IPS-NIHi7 (cell line): ENCODE measurements around the gene ARNT2.

Experiments used
- DNase-seq: peaks from one replicate; pipeline ENCODE4 v3.0.0; 2012; ENCODE audit warnings: mixed read lengths; ENCODE audit errors: extremely low spot score

Gene ARNT2

GRCh38 chr15:80466543-80466942 is 62.4 kb downstream of the ARNT2 start:
- DNase-seq, result no peak

DNA sequence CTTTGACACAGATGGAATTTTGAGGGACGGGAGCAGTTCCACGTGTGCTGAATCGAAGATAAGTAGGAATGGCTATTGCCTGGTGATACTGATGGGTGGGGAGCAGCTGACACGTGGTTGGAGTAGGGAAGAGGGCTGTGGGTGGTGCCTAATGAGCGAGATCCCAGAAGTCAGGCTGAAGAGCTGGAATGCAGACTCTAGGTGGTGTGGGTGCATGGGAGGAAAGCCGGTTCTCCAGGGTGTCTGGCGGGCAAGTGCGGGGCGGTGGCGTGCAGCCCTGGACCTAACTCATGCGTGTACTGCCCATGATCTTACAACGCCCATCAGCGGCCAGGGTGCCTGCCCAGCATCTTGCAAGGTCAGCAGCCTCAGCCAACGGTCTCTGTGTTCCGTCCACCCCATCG is 63.1 kb downstream of the ARNT2 start:
- no peak for DNase-seq

DNA sequence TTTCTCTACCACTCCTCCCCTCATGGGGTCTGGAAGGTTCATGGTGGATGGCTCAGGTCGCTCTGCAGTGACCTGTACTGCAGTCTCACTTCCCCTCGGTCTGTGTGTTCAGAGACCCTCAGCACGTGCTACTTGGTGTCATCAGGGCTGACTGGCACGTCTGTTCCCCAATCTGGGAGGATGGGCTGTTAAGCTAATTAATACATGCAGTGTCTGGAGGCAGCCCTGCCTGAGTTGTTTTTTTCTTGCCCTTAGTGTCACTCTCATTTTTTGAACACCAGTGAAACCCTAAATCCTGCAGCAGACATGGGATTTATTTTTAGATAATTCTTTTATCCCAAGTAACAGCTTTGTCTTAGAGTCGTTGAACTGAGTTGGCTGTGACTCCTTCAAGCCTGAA is 64.6 kb downstream of the ARNT2 start:
- DNase-seq, result no peak

DNA sequence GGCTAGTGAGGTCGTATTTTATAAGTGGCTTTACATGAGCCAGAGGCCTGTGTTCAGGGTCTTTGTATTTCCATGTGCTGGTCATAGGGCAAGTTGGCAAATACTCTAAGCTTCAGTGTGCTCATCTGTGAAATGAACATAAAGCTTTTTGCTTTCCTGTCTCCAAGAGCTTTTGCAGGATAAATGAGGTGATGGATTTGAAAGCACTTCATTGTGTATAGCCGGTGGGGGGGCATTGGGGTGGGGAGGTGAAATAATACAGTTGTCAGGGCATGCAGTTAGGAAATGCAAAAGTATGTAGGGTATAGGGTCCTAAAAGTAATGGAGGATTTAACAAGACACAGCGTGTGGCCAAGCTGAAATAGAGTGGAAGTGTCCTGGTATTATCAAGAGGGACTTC is 67.7 kb downstream of the ARNT2 start:
- no peak for DNase-seq

GRCh38 chr15:80473286-80474223 is 69.4 kb downstream of the ARNT2 start:
- DNase-seq, result no peak

DNA sequence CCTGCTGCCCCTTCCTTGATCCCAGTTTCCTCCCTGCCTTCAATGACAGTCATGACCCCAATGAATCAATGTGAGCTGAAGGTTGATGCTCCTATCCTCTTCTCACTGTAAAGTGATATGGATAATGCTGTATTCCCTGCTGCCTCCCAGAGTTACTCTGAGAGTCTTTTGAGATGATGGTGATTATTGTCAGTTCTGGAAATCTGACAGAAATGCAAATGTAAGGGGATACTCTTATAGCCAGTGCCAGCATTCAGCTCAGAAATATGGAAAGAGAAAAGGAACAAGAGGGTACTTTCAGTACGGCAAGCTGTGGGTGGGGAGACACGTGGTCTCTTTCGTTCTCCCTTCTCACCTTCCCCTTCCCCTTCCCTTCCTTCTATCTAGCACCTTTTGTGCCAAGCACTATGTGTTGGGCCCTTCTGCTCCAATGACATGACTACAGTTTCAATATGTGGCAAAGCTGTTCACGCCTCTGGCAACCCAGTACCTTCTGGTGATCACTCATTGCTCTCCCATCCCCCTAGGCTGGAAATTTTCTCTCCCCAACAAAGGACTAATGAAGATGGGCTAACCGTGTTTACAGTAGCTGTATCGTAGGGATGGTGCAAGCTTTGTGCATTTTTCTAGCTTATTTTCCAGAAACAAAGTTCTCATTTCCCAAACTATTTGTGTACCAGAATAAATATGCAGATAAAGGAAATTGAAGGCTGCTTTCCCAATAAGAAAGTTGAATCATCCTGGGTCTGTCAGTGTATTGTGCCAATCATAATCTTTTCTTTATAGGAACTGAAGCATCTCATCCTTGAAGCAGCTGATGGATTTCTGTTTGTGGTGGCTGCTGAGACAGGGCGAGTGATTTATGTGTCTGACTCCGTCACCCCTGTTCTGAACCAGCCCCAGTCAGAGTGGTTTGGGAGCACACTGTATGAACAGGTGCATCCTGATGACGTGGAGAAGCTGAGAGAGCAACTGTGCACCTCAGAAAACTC is 70.3 kb downstream of the ARNT2 start:
- DNase-seq, result no peak

GRCh38 chr15:80475572-80475971 is 71.4 kb downstream of the ARNT2 start:
- DNase-seq, result no peak

GRCh38 chr15:80476036-80476435 is 71.9 kb downstream of the ARNT2 start:
- no peak for DNase-seq

- DNase-seq, result no peak
Observed at GRCh38 chr15:80478075-80478474, 73.9 kb downstream of the ARNT2 start.

DNA sequence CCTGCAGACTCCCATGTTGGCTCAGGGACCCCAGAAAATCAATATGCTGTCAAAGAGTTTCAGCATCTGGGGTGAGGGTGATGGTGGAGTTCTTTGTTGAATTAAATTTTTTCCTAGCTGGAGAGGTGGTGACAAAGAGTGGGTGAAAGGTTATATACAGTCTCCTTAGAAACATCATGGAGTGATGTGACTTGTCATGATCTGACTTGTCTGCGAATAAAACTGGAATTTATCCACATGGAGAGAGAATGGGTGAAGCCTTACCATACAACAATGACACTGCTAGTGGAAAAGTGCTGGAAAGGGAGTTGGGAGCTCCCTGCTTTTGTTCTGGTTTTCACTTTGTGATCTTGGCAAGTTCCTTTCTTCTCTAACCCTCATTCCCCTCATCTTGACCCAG is 75.0 kb downstream of the ARNT2 start:
- no peak for DNase-seq

- no peak for DNase-seq
Observed at GRCh38 chr15:80480171-80480811, 76.1 kb downstream of the ARNT2 start.

GRCh38 chr15:80480909-80481308 is 76.7 kb downstream of the ARNT2 start:
- DNase-seq, result no peak

DNA sequence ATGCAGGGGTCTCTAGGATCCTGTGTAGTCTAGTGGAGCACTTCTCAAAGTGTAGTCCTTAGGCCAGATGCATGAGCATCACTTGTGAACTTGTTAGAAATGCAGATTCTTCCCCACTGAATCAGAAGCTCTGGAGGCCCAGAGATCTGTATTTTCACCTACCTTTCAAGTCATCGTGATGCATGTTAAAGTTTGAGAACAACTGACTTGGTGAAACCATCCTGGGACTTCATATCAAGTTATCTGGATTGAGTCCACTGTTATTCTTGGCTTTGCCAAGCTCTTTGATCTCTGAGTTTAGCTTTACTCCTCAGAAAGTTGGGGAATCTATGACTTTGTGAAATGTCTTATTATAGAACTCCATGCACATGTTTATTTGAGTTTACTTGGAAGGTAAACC is 78.5 kb downstream of the ARNT2 start:
- DNase-seq, result no peak

DNA sequence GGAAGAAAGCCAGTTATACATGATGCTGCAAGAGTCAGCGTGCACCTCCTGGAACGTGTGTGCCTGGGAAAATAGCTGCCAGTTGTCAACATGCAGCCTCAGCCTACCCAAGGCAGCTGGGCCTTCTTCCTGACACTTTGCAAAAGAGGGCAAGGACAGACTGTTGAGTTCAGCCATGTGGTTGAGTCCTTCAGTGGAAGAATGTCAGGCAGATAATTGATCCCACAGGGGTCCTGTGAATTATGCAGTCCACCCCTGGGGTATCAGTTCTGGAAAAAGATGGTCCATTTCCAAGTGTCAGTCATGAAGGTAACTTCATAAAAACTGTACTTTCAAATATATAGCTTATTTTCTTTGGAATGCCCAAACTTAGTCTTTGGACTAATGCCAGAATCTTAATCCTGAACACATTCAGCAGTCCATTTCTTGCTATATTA is 79.6 kb downstream of the ARNT2 start:
- no peak for DNase-seq

DNA sequence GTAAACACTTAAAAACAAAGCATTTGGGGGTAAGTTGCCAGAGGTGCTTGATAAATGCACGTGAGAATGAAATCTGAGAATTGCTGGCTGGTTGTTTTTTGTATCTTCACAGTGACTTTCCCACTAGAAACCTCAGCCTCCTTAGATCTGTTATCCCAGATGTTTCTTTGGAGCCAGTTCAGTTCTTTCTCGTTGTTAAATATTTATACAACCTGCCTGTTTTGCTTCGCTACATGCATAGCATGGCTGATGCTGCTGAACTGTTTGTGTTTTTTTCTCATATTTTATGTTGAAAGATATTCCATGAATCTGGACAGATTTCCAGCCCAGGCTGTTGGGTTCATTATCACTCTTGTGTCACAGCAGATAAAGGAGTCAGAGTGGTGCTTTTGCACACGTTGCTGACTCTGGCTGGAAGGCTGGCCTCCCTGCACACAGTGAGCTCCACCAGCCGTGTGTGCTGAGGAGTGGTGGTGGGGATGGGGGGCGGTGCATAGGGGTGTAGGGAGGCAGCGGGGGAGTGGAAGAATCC is 80.2 kb downstream of the ARNT2 start:
- DNase-seq, result no peak

- no peak for DNase-seq
Observed at GRCh38 chr15:80485370-80486164, 81.4 kb downstream of the ARNT2 start.

DNA sequence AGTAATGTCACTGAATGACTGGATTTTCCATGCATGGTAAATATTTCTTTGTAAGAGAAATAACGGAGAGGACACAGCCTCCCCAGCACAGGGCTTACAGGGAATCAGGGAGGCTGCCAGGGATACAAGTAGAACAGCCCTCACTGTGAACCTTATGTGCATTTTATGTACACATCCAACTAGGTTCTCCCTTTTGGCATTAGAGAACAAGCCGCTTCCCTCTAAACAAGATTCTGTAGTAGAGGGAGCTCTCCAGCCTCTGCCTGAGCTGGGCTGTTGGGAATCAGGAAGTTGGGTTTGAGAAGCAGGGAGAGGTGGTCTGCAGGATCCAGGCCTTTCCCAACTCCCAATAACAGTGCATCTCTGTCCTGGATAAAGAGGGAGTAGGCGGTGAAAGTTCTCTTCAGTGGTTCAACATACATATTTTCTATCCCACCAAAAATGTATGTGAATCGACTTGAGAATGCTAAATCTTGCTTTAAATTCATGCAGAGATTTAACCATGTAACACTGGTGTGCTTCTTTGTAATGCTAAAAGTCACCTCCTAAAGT is 83.7 kb downstream of the ARNT2 start:
- DNase-seq, result no peak

- DNase-seq, result no peak
Observed at GRCh38 chr15:80489030-80489594, 84.9 kb downstream of the ARNT2 start.

DNA sequence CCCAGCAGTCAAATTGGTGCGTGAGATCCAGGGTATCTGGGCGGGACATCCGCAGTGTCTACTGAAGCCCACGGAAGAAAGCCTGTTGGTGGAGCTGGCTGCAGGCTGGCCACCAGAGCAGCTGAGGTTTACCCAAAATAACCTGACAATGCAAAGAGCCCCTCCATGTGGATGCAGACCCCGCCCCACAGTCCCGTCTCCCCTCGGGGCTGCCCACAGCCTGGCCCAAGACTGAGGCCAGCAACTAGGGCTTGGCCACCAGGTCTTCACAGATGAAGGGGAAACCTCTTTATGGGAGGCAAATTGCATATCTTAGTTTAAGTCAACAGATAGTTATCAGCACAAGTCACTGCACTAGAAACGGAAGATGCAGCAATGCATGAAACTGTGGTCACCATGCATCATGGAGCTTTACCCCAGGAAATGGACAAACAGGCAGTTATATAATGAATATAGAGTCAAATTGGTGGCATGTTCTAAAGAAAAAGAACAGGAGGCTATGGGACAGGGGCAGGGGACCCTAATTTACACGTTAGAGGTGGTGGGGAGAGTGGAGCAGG is 86.3 kb downstream of the ARNT2 start:
- DNase-seq, result no peak
